BJ (cell line): Measurements from ENCODE around the gene ISOC2. TPM values are rescaled to one million over a fixed set of nuclear protein-coding genes. Genes with fewer than 3 reads are reported as not detected.
"Not testable (repeated sequence)": the region's sequence is repeated elsewhere in the genome, so short reads cannot be mapped to it uniquely, and the experiment has no call there.

ENCODE experiments used
- CTCF ChIA-PET: fragments of 350-600 bp; formaldehyde crosslinking; extraction: SDS; loops from one replicate; lab custom pipeline; 2021; ENCODE audit warnings: antibody characterized with exemption, inconsistent platforms; lab: Yijun Ruan, JAX
- POLR2A ChIA-PET: fragments of 300-600 bp; sonication (Branson Sonifier 250); formaldehyde crosslinking; extraction: SDS; loops from one replicate; lab custom pipeline; 2021; ENCODE audit warnings: antibody characterized with exemption; lab: Charles Lee
- DNase-seq: peaks from one replicate; pipeline ENCODE4 v3.0.0-alpha.2; 2011; ENCODE audit warnings: low read depth
- H3K27me3 ChIP-seq: 2 replicates; pipeline ENCODE4 v1.6.0; 2011; ENCODE audit warnings: low read length; ENCODE audit not compliant: control insufficient read depth, insufficient read depth
- H3K36me3 ChIP-seq: 2 replicates; pipeline ENCODE4 v1.5.1; 2011; ENCODE audit warnings: low read length; ENCODE audit not compliant: control insufficient read depth, insufficient read depth
- H3K4me3 ChIP-seq: 2 replicates; pipeline ENCODE4 v1.5.1; 2011; ENCODE audit warnings: low read depth, mild to moderate bottlenecking, control low read depth, low read length
- CTCF ChIP-seq: IDR thresholded peaks from 2 replicates; pipeline ENCODE4 v1.5.1; 2011; ENCODE audit warnings: low read depth, mild to moderate bottlenecking, control low read depth, inconsistent platforms, low read length, moderate library complexity; ENCODE audit not compliant: insufficient read depth
- polyA plus RNA-seq: library from polyadenylated mRNA; depleted of rRNA; stranded (reverse); fragments of >200 nt; gene quantifications from 2 replicates; pipeline ENCODE4 v1.2.3, GENCODE V29; 2011

The ISOC2 gene
- polyA plus RNA-seq, 1 experiment: 123 TPM

DNA sequence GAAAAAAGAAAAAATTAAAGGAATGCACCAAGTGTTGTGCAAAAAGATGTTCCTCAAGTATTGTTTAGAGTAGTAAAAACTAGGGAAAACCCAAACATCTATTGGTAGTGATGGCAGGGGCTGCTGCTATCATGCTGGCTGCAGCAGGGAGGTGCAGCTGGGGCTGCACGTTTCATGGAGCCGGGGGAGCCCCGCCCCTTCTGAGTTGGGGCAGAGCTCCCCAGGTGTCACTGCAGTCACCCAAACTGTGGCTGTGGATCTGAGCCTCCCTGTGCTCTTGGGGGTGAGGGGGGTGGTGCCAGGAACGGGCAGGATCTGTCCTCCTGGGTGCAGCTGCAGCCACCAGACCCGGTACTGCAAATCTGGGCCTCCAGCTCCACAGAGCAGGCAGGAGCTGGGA, 42.3 kb downstream of the ISOC2 start:
- POLR2A ChIA-PET: interaction anchor here (0.7 kb wide), 1 partner anchor 144 kb away, joined by 7 read pairs; no protein-coding TSS in a partner anchor
- peaks cover 4% of the 10 kb centered on the region for H3K27me3 ChIP-seq
- H3K36me3 ChIP-seq: no peaks in the 10 kb centered on the region
- no peak for TF ChIP-seq CTCF
- CTCF ChIA-PET: interaction anchor here (0.8 to 6.0 kb wide), 21 partner anchors 8 to 332 kb away, joined by 3 to 72 read pairs (median 6); partner anchors contain the start of genes TMEM238 and UBE2S
- H3K4me3 ChIP-seq: no peak overlapping the region
- DNase-seq: no peak

DNA sequence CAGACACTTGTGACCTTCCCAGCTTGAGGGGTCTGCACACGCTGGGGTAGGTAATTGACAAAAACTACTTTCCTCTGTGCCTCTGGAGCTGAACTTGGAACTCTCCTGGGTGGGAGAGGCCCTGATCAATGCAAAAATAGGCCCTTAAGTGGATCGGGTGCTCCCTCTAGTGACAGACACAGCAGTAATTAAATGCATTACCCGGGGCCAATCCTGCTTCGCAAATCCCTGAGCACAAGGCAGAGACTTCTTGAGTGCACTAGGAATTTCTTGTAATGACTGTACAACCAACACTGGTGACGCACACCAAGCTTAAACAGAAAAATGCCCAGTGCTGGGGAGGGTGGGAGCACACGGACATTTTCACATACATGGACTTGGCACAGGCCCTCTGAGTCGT, 43.3 kb downstream of the ISOC2 start:
- TF ChIP-seq CTCF: peak; percentile 81
- Histone ChIP-seq H3K4me3 (no peak overlapping the region), H3K27me3 (no peaks in the 10 kb centered on the region), H3K36me3 (no peaks in the 10 kb centered on the region)
- peak; percentile 37 for DNase-seq
- ChIA-PET CTCF (interaction anchor here (0.6 to 6.0 kb wide), 42 partner anchors 9 to 331 kb away, joined by 3 to 72 read pairs (median 5); partner anchors contain the start of genes SHISA7, TMEM150B, TMEM238 and UBE2S), POLR2A (interaction anchor here (1.2 kb wide), 1 partner anchor 10 kb away, joined by 4 read pairs; no protein-coding TSS in a partner anchor)

DNA sequence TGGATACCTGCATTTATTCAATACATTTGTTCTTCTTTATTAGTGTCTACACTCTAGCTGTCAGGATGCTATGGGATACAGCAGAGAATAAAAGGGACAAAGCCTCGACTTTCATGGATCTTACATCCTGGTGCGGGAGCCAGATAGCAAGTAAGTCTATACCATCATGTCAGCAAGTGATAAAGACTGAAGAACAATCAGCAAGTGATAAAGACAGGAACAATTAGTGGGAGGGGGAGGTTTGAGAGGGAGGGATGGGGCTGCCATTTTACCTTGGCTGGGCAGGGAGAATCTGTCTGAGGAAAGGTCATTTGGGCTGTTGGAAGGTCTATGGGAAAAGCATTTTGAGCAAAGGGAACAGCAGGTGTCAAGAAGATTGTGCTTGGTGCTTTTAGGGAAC, 51.3 kb downstream of the ISOC2 start:
- no peak for TF ChIP-seq CTCF
- ChIA-PET CTCF (interaction anchor here (1.0 to 2.4 kb wide), 4 partner anchors 8 to 269 kb away, joined by 3 to 13 read pairs (median 4); no protein-coding TSS in a partner anchor), POLR2A (no interaction called here)
- Histone ChIP-seq H3K36me3 (peaks cover 4% of the 10 kb centered on the region), H3K4me3 (no peak overlapping the region), H3K27me3 (no peaks in the 10 kb centered on the region)
- no peak for DNase-seq

DNA sequence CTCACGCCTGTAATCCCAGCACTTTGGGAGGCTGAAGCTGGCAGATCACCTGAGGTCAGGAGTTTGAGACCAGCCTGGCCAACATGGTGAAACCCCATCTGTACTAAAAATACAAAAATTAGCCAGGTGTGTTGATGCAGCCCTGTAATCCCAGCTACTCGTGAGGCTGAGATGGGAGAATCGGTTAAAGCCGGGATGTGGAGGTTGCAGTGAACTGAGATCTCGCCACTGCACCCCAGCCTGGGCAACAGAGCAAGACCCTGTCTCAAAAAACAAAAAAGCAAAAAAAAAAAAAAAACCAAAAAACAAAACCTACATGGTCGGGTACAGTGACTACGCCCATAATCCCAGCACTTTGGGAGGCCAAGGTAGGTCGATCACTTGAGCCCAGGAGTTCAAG, 52.3 kb downstream of the ISOC2 start:
- H3K36me3 ChIP-seq, H3K27me3 ChIP-seq, DNase-seq, POLR2A ChIA-PET, H3K4me3 ChIP-seq: not testable (repeated sequence)
- CTCF ChIA-PET: interaction anchor here (0.8 to 2.4 kb wide), 5 partner anchors 9 to 321 kb away, joined by 3 to 13 read pairs (median 4); no protein-coding TSS in a partner anchor

GRCh38 chr19:55408533-55408872, 52.9 kb downstream of the ISOC2 start:
- Histone ChIP-seq H3K4me3 (peak overlapping the region; percentile 44), H3K36me3 (peaks cover 4% of the 10 kb centered on the region), H3K27me3 (no peaks in the 10 kb centered on the region)
- POLR2A ChIA-PET: no interaction called here
- no peak for DNase-seq
- TF ChIP-seq CTCF: no peak
- CTCF ChIA-PET: interaction anchor here (1.3 to 2.4 kb wide), 3 partner anchors 9 to 320 kb away, joined by 4 to 13 read pairs (median 6); no protein-coding TSS in a partner anchor
